HG03045 (cell line): ENCODE results near the gene MSGN1.

Experiments
- ATAC-seq: cut with Tn5 transposase; IDR thresholded peaks from one replicate; pipeline ENCODE4 v1.9.1; 2021; ENCODE audit warnings: mild to moderate bottlenecking, moderate library complexity; ENCODE audit not compliant: unreplicated experiment

Gene MSGN1

GRCh38 chr2:17816396-17817245 lies at the start of gene MSGN1:
Gene MSGN1, plus strand, starts transcription at chr2:17816460. Its CDS starts 59 bp downstream, at chr2:17816519.
- ATAC-seq = no peak

- no peak for ATAC-seq
These were observed 47.4 kb upstream of the MSGN1 start for GRCh38 chr2:17768894-17769293.

GRCh38 chr2:17771956-17772355 lies 44.3 kb upstream of the MSGN1 start:
- no peak for ATAC-seq

GRCh38 chr2:17772532-17772931 lies 43.7 kb upstream of the MSGN1 start:
- no peak for ATAC-seq

GRCh38 chr2:17780546-17780945 lies 35.7 kb upstream of the MSGN1 start:
- no peak for ATAC-seq

- ATAC-seq = no peak
These were observed 34.8 kb upstream of the MSGN1 start for GRCh38 chr2:17781482-17781881.

GRCh38 chr2:17786727-17787126 lies 29.5 kb upstream of the MSGN1 start:
- ATAC-seq = no peak

- no peak for ATAC-seq
These were observed 27.5 kb upstream of the MSGN1 start for GRCh38 chr2:17788773-17789172.

- ATAC-seq = no peak
These were observed 25.7 kb upstream of the MSGN1 start for GRCh38 chr2:17790536-17790935.

GRCh38 chr2:17791121-17791816 lies 25.0 kb upstream of the MSGN1 start:
- ATAC-seq = no peak

- no peak for ATAC-seq
These were observed 24.5 kb upstream of the MSGN1 start for GRCh38 chr2:17791817-17792130.

GRCh38 chr2:17792515-17792914 lies 23.7 kb upstream of the MSGN1 start:
- no peak for ATAC-seq

- ATAC-seq = no peak
These were observed 23.0 kb upstream of the MSGN1 start for GRCh38 chr2:17793296-17793695.

GRCh38 chr2:17793803-17794354 lies 22.4 kb upstream of the MSGN1 start:
- no peak for ATAC-seq

- ATAC-seq = no peak
These were observed 21.0 kb upstream of the MSGN1 start for GRCh38 chr2:17795309-17795708.

GRCh38 chr2:17798338-17798737 lies 17.9 kb upstream of the MSGN1 start:
- no peak for ATAC-seq

- no peak for ATAC-seq
These were observed 16.7 kb upstream of the MSGN1 start for GRCh38 chr2:17799301-17800120.

- no peak for ATAC-seq
These were observed 16.0 kb upstream of the MSGN1 start for GRCh38 chr2:17800219-17800618.

GRCh38 chr2:17800693-17801458 lies 15.4 kb upstream of the MSGN1 start:
- no peak for ATAC-seq

GRCh38 chr2:17803497-17803896 lies 12.8 kb upstream of the MSGN1 start:
- no peak for ATAC-seq

GRCh38 chr2:17804358-17804757 lies 11.9 kb upstream of the MSGN1 start:
- ATAC-seq = peak; percentile 49
